K562 (cell line): ENCODE data around the gene KCNK4. TPM values are rescaled to one million over a fixed set of nuclear protein-coding genes. Genes with fewer than 3 reads are reported as not detected.

Experiments used
- ATAC-seq: fragments of 200-7000 bp; cut with Tn5 transposase; 3 replicates; pipeline ENCODE4 v1.9.1; 2020; ENCODE audit warnings: moderate library complexity
- BruUV-seq: library from RNA; stranded (reverse); fragments of 400-500 nt; replicated peaks from 2 replicates; lab custom pipeline; 2021; lab: Mats Ljungman, UMichigan
- CTCF ChIA-PET: fragments of 300-600 bp; formaldehyde crosslinking; extraction: SDS; loops from one replicate; lab custom pipeline; 2021; ENCODE audit warnings: low intra/inter-chr PET ratio; lab: Yijun Ruan, JAX
- POLR2A ChIA-PET: fragments of 300-600, 350-650 bp; sonication (Branson Sonifier 250); formaldehyde crosslinking; extraction: SDS; loops from one replicate; lab custom pipeline; 2021; ENCODE audit warnings: antibody characterized with exemption, inconsistent platforms; lab: Yijun Ruan, JAX
- DNase-seq, 4 experiments: peaks; one replicate each; pipeline versions ENCODE4 v3.0.0 to v3.0.0-alpha.2; 2011 to 2018; ENCODE audit warnings: low spot score in 3 of 4, mixed read lengths in 3 of 4; ENCODE audit errors: extremely low read depth in 1 of 4
- FAIRE-seq: peaks from 2 replicates; lab custom pipeline; 2011; peaks lifted over from hg19 to GRCh38; lab: Jason Lieb, UNC
- H2AFZ ChIP-seq: 2 replicates; pipeline ENCODE4 v1.6.0; 2011; ENCODE audit warnings: low read depth, low read length, control low read depth, inconsistent platforms
- H3K27ac ChIP-seq: fragments of 200-600 bp; 3 replicates; pipeline ENCODE4 v1.8.0; 2011; ENCODE audit warnings: low read depth, mild to moderate bottlenecking, control low read depth, inconsistent platforms, low read length, moderate library complexity, mixed read lengths; ENCODE audit errors: extremely low read depth
- H3K27me3 ChIP-seq, 2 experiments: fragments of 300-600 bp in 1 of 2; 2 replicates in 1 of 2; 3 replicates in 1 of 2; pipeline versions ENCODE4 v1.6.0 to v1.8.0; 2011; ENCODE audit warnings: inconsistent platforms in 2 of 2, low read length in 2 of 2, mild to moderate bottlenecking in 1 of 2, mixed read lengths in 1 of 2, moderate library complexity in 1 of 2; ENCODE audit not compliant: control insufficient read depth in 2 of 2, insufficient read depth in 2 of 2
- H3K36me3 ChIP-seq: fragments of 300-600 bp; 3 replicates; pipeline ENCODE4 v1.8.0; 2011; ENCODE audit warnings: mild to moderate bottlenecking, low read length, inconsistent platforms; ENCODE audit not compliant: control insufficient read depth, insufficient read depth
- H3K4me1 ChIP-seq, 2 experiments: fragments of 200-600 bp in 1 of 2; replicated peaks in 1 of 2; 2 replicates in 1 of 2; 3 replicates in 1 of 2; pipeline versions ENCODE4 v1.5.1 to v1.8.0; 2011; ENCODE audit warnings: inconsistent platforms in 2 of 2, low read length in 2 of 2, mild to moderate bottlenecking in 1 of 2, mixed read lengths in 1 of 2, moderate library complexity in 1 of 2; ENCODE audit not compliant: control insufficient read depth in 2 of 2, insufficient read depth in 2 of 2
- H3K4me2 ChIP-seq: 2 replicates; pipeline ENCODE4 v1.6.1; 2011; ENCODE audit warnings: low read length, control low read depth, inconsistent platforms, mixed read lengths; ENCODE audit not compliant: insufficient read depth
- H3K4me3 ChIP-seq: fragments of 200-600 bp; sonication (generic), shearing (Covaris generic); 2 replicates; pipeline ENCODE4 v1.5.1; 2016; ENCODE audit warnings: control low read depth, inconsistent platforms
- H3K79me2 ChIP-seq: fragments of 200-600 bp; 3 replicates; pipeline ENCODE4 v1.8.0; 2011; ENCODE audit warnings: low read length, inconsistent platforms; ENCODE audit not compliant: control insufficient read depth, insufficient read depth
- H3K9ac ChIP-seq, 2 experiments: 2 replicates each; pipeline versions ENCODE4 v1.6.0 to v1.6.1; 2011; ENCODE audit warnings: low read depth in 2 of 2, low read length in 2 of 2, control low read depth in 1 of 2, inconsistent platforms in 1 of 2, mild to moderate bottlenecking in 1 of 2, mixed read lengths in 1 of 2; ENCODE audit not compliant: insufficient read depth in 1 of 2
- H3K9me1 ChIP-seq: one replicate; pipeline ENCODE4 v1.6.0; 2011; ENCODE audit warnings: inconsistent platforms, mild to moderate bottlenecking, low read length, moderate library complexity; ENCODE audit not compliant: control insufficient read depth, insufficient read depth
- H3K9me3 ChIP-seq: replicated peaks from 2 replicates; pipeline ENCODE4 v1.5.1; 2011; ENCODE audit warnings: low read depth, low read length, inconsistent platforms; ENCODE audit not compliant: control insufficient read depth, insufficient read depth
- H4K20me1 ChIP-seq: replicated peaks from 2 replicates; pipeline ENCODE4 v1.6.1; 2011; ENCODE audit warnings: low read length, inconsistent platforms, mixed read lengths; ENCODE audit not compliant: control insufficient read depth, insufficient read depth
- MTA3 ChIP-seq: fragments of 450-650 bp; formaldehyde crosslinking; IDR thresholded peaks from 2 replicates; pipeline ENCODE4 v1.6.1; 2017; ENCODE audit warnings: mild to moderate bottlenecking, borderline replicate concordance
- ZNF407 ChIP-seq: fragments of 450-650 bp; IDR thresholded peaks from 2 replicates; pipeline ENCODE4 v1.6.1; 2016; ENCODE audit warnings: low read depth
- ZNF740 ChIP-seq, 3 experiments: fragments of 200-800 bp in 1 of 3; sonication (Bioruptor generic) in 1 of 3; sonication (generic) in 1 of 3; formaldehyde crosslinking in 1 of 3; IDR thresholded peaks; 2 replicates each; pipeline versions ENCODE4 v1.6.1 to v1.8.0; 2016 to 2022; ENCODE audit warnings: mild to moderate bottlenecking in 2 of 3, missing compliant biosample characterization in 2 of 3, missing genetic modification characterization in 2 of 3, missing genetic modification reagents in 1 of 3
- WGBS: fragments of 100-300 bp; shearing (Covaris generic); methylation state at CpG from one replicate; pipeline ENCODE4 v1.1.6; 2016; ENCODE audit warnings: low coverage, mixed read lengths; ENCODE audit not compliant: insufficient coverage; ENCODE audit errors: missing lambda C conversion rate; 5-methylcytosine and 5-hydroxymethylcytosine counted together
- in situ Hi-C: fragments of 300-500 bp; cut with MboI; formaldehyde crosslinking; loops from 4 replicates; pipeline ENCODE4 v1.15.0; 2018; ENCODE audit warnings: inconsistent platforms, mixed read lengths
- intact Hi-C: fragments of 100-400 bp; cut with micrococcal nuclease; formaldehyde crosslinking; loops from 2 replicates; pipeline ENCODE4 v1.14.2; 2022
- polyA plus RNA-seq, 8 experiments: library from polyadenylated mRNA; depleted of rRNA in 4 of 8; stranded (reverse) in 5 of 8; unstranded in 3 of 8; fragments of >200 nt; fragmentation: Nextera tagmentation in 2 of 8; fragmentation: Illumina TruSeq in 1 of 8; extraction: Ambion mirVana in 2 of 8; extraction: Trizol in 1 of 8; gene quantifications; 2 replicates each; pipeline versions ENCODE4 v1.2.1 to v1.2.3, GENCODE V29; 2011 to 2014; ENCODE audit warnings: inconsistent platforms in 1 of 8, missing spikeins in 1 of 8
- total RNA-seq, 7 experiments: library from RNA; depleted of rRNA in 6 of 7; stranded (reverse); fragments of >200 nt in 6 of 7; fragmentation: Illumina TruSeq in 2 of 7; extraction: Trizol in 2 of 7; gene quantifications; 2 replicates each; pipeline versions ENCODE4 v1.2.1 to v1.2.3, GENCODE V29; 2011 to 2021; ENCODE audit warnings: low replicate concordance in 1 of 7
- TF ChIP-seq, protein P1 (sequence below): fragments of 250-450 bp; sonication (Bioruptor Pico); IDR thresholded peaks from 2 replicates; pipeline ENCODE4 v1.8.0; 2021; ENCODE audit warnings: moderate library complexity, mild to moderate bottlenecking, inconsistent platforms
- TF ChIP-seq, protein P2 (sequence below): fragments of 250-450 bp; sonication (Bioruptor Pico); IDR thresholded peaks from 2 replicates; pipeline ENCODE4 v1.8.0; 2021; ENCODE audit warnings: mild to moderate bottlenecking, moderate library complexity
- TF ChIP-seq, protein P3 (sequence below): sonication (generic); formaldehyde crosslinking; IDR thresholded peaks from 2 replicates; pipeline ENCODE4 v1.8.0; 2022; ENCODE audit warnings: missing genetic modification reagents, mild to moderate bottlenecking, moderate library complexity, borderline replicate concordance

The KCNK4 gene
- total and polyA plus RNA-seq, 9 of the 15 experiments (the other 6 are each of a cell fraction or from before 2014, with no cell fraction given), result not detected

DNA sequence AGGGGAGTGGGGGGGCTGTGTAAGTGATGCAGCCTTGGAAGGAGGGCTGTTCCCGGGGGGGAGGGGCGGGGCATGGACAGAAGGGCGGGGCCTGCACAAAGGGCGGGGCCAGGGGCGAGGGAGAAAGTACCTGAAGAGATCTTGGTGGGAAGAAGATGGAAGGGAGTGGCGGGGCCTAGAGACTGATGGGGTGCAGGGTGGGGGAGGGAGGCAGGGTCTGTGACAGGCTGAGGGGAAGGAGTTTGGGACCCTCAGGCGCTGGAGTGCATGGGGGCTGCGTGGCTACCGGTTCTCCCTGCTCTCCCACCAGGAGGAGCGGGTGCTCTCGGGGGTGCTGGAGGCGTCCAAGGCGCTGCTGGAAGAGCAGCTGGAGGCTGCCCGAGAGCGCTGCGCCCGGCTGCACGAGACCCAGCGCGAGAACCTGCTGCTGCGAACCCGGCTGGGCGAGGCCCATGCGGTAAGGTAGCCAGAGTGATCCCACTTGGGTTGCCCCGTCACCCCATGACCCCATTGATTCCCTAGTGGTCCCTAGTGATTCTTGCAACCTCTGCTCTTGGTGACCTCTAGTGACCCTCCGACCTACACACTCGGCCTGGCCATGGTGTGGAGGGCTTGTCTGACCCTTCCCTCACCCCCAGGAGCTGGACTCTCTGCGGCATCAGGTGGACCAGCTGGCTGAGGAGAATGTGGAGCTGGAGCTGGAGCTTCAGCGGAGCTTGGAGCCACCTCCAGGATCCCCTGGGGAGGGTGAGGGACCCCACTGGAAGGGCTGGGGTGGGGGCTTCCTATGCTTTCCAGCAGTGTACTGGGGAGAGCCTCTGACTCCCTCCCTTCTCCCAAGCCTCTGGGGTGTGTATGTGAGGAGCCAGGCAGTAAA lies 52.0 kb downstream of the KCNK4 start:
- DNase-seq (peak in 1 of 4 experiments; percentile 82), ATAC-seq (peak; percentile 58), FAIRE-seq (peak; percentile 6)
- Histone ChIP-seq H3K4me1 (peaks cover 20 to 56% of the 10 kb centered on the region in 2 experiments; a peak in 4 of 5 replicates), H3K27me3 (no peaks in the 10 kb centered on the region), H3K9me1 (no peaks in the 10 kb centered on the region), H3K27ac (no peak overlapping the region), H3K9me3 (no peaks in the 10 kb centered on the region), H3K9ac (peak overlapping the region in 1 of 2 experiments; percentile 41; a peak in 3 of 4 replicates), H3K4me3 (peak overlapping the region; percentile 39), H3K79me2 (no peaks in the 10 kb centered on the region), H3K36me3 (no peaks in the 10 kb centered on the region), H3K4me2 (peak overlapping the region; percentile 15), H2AFZ (peak overlapping the region; percentile 77), H4K20me1 (no peaks in the 10 kb centered on the region; the same call in 1 of the 2 replicates)
- CTCF ChIA-PET, result interaction anchor here (0.6 to 2.0 kb wide), 3 partner anchors 13 to 1229 kb away, joined by 4 to 8 read pairs (median 4); partner anchors contain the start of genes PRDX5 and TRMT112
- intact Hi-C loops (loop anchor here (2.0 kb wide), 1 partner anchor 38 kb away; the partner anchor contains the start of gene ESRRA), in situ Hi-C loops (no loop called here)
- POLR2A ChIA-PET, result interaction anchor here (0.6 to 2.6 kb wide), 5 partner anchors 12 to 522 kb away, joined by 3 to 20 read pairs (median 4); partner anchors contain the start of genes PRDX5 and TRMT112
- WGBS, result 37% methylated on average over 17 of the region's 29 CpGs
- BruUV-seq, result no TSS peak
- TF ChIP-seq, protein P1, sequence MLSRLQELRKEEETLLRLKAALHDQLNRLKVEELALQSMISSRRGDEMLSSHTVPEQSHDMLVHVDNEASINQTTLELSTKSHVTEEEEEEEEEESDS, result no peak
- no peak for TF ChIP-seq MTA3
- peak; percentile 74 for TF ChIP-seq ZNF740 (CRISPR knock-in tag; IDR thresholded peaks at IDR 0.05)
- no peak for TF ChIP-seq ZNF740 (tag; IDR thresholded peaks at IDR 0.05)
- no peak for TF ChIP-seq ZNF407
- TF ChIP-seq, protein P2, sequence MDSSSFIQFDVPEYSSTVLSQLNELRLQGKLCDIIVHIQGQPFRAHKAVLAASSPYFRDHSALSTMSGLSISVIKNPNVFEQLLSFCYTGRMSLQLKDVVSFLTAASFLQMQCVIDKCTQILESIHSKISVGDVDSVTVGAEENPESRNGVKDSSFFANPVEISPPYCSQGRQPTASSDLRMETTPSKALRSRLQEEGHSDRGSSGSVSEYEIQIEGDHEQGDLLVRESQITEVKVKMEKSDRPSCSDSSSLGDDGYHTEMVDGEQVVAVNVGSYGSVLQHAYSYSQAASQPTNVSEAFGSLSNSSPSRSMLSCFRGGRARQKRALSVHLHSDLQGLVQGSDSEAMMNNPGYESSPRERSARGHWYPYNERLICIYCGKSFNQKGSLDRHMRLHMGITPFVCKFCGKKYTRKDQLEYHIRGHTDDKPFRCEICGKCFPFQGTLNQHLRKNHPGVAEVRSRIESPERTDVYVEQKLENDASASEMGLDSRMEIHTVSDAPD (CRISPR knock-in tag), result no peak
- TF ChIP-seq, protein P3, sequence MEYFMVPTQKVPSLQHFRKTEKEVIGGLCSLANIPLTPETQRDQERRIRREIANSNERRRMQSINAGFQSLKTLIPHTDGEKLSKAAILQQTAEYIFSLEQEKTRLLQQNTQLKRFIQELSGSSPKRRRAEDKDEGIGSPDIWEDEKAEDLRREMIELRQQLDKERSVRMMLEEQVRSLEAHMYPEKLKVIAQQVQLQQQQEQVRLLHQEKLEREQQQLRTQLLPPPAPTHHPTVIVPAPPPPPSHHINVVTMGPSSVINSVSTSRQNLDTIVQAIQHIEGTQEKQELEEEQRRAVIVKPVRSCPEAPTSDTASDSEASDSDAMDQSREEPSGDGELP (CRISPR knock-in tag), result 0 out of 2 replicates have a peak, but pooled peaks have one; percentile 1
